H1 (cell line): ENCODE measurements around the gene GPR135. TPM values are rescaled to one million over a fixed set of nuclear protein-coding genes. Genes with fewer than 3 reads are reported as not detected.

Experiments used
- ASH2L ChIP-seq: fragments of 200-600, 300-600 bp; sonication (generic); IDR thresholded peaks from one replicate; pipeline ENCODE4 v1.7.1; 2017; ENCODE audit warnings: low read length
- NRF1 ChIP-seq: IDR thresholded peaks from 2 replicates; pipeline ENCODE4 v1.6.1; 2011; ENCODE audit warnings: mild to moderate bottlenecking, low read depth, low read length, improper control_type of control experiment
- polyA plus RNA-seq, 7 experiments: library from polyadenylated mRNA; depleted of rRNA in 3 of 7; stranded (reverse) in 5 of 7; unstranded in 2 of 7; fragments of >200 nt in 5 of 7; fragments of 200-250 nt in 2 of 7; gene quantifications; 1 replicate in 5 of 7; 2 replicates in 1 of 7; 4 replicates in 1 of 7; pipeline versions ENCODE4 v1.2.1 to v1.2.3, GENCODE V29; 2011 to 2013; ENCODE audit warnings: missing spikeins in 2 of 7, mixed read lengths in 2 of 7
- total RNA-seq: library from RNA; stranded (reverse); fragmentation: NEBNext Ultra II Directional; extraction: Animal tissue kit (Norgen Biotek cat#: 25700); gene quantifications from 2 replicates; pipeline ENCODE4 v1.2.1, GENCODE V29; 2021
- TF ChIP-seq, protein P1 (sequence below): IDR thresholded peaks from 2 replicates; pipeline ENCODE4 v1.6.1; 2011; ENCODE audit warnings: low read length, improper control_type of control experiment

The GPR135 gene
- total and polyA plus RNA-seq, 2 of the 8 experiments (the other 6 are each of a cell fraction or from before 2014, with no cell fraction given), result 0.48 to 1.1 TPM

DNA sequence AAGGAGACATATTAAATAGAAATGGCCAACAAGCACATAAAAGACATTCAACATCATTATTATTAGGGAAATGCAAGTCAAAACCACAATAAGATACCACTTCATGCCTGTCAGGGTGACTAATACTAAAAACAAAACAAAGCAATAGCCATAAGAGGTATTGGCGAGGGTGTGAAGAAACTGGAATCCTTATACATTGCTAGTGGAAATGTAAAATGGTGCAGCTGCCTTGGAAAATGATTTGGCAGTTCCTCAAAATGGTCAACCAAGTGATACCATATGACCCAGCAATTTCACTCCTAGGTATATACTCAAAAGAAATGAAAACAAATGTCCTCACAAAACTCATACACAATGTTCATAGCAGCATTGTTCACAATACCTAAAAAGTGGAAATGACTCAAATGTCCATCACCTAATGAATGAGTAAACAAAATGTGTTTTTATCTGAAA is 27.0 kb downstream of the GPR135 start (continued):
- TF ChIP-seq NRF1, result no peak
- TF ChIP-seq, protein P1, sequence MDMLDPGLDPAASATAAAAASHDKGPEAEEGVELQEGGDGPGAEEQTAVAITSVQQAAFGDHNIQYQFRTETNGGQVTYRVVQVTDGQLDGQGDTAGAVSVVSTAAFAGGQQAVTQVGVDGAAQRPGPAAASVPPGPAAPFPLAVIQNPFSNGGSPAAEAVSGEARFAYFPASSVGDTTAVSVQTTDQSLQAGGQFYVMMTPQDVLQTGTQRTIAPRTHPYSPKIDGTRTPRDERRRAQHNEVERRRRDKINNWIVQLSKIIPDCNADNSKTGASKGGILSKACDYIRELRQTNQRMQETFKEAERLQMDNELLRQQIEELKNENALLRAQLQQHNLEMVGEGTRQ, result no peak
- no peak for TF ChIP-seq ASH2L
- TF ChIP-seq, all 59 proteins: peak for 0
